ENCODE measurements around the gene PEX14.

The PEX14 gene

DNA sequence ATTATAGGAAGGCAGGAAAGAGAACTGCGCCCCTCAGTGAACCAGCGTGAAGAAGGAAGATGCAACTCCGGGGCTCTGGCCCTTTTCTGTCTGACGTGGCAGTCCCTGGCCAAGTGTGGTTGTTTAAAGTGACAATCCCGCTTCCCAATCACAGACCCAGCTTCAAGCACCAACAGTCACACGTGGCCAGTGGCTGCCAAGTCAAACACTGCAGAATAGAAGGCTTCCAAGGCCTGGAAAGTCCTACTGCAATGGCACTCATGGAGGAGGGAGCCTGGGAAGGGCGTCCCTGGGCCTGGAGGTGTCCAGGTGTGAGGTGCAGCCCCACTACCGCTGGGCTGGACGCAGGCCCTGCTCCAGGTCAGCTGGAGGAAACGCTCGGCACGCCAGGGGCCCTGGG, 177.9 kb downstream of the PEX14 start:
- Histone ChIP-seq H2BK12ac (ENCODE audit: low read length in 2 of 2) (no peak overlapping the region), H3K4me1 (ENCODE audit: control insufficient read depth, insufficient read depth, low read depth, low read length) (peaks cover 17% of the 10 kb centered on the region), H2BK5ac (ENCODE audit: low read depth, low read length, poor library complexity, severe bottlenecking) (no peak overlapping the region)

DNA sequence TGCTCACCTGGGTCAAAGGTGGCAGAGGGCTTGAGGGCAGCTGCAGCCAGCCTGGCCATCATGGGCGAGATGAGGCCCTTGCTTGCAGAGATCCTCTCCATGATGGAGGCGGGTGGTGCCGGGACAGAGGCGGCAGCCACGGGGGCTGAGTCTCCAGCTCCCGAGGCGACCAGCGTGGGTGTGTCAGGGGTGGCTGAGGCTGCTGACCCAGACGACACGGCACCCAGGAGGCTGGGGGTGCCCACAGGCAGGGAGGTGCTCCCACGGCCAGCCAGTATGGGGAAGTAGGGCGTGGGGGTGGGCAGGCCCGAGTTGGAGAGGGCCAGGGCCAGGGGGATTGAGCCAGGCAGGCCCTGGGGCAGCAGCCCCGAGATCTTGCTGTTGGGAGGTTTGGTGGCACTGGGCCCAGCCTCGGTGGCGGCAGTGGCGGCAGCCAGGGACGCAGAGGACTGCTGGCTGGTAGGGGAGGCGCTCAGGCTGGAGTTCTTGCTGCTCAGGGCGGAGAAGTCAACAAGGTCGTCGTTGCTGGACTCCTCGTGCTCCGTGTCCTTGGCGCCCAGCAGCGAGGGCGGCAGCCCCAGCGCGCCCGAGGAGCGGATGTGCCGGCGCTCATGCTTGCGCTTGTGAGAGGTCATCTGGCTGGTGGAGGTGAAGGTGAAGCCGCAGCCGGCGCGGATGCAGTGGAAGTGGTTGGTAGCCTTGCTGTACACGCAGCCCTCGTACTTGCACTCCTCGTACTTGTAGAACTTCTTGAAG, 178.8 kb downstream of the PEX14 start:
- Histone ChIP-seq H3K4me1 (ENCODE audit: control insufficient read depth, insufficient read depth, low read depth, low read length) (peaks cover 17% of the 10 kb centered on the region), H3K4me3 (ENCODE audit: insufficient read depth in 1 of 2, low read depth in 1 of 2, low read length in 2 of 2) (peak overlapping the region in 1 of 2 experiments; percentile 4), H3K79me1 (replicated peaks; ENCODE audit: low read length, poor library complexity, severe bottlenecking) (no peaks in the 10 kb centered on the region), H3K36me3 (ENCODE audit: control insufficient read depth in 1 of 2, insufficient read depth in 2 of 2, low read depth in 1 of 2, low read length in 2 of 2) (no peaks in the 10 kb centered on the region), H2AFZ (ENCODE audit: low read depth, low read length) (no peak overlapping the region), H3K27ac (ENCODE audit: low read length, poor library complexity, severe bottlenecking) (no peak overlapping the region), H3K4ac (ENCODE audit: low read depth in 1 of 2, low read length in 2 of 2) (no peak overlapping the region), H4K8ac (ENCODE audit: low read length) (no peak overlapping the region), H2BK12ac (ENCODE audit: low read length in 2 of 2) (no peak overlapping the region), H3K18ac (ENCODE audit: low read depth in 1 of 2, low read length in 2 of 2) (no peak overlapping the region), H3K4me2 (ENCODE audit: low read length, poor library complexity, severe bottlenecking) (no peak overlapping the region), H3K23ac (ENCODE audit: low read length in 2 of 2) (no peak overlapping the region), H2BK120ac (ENCODE audit: low read depth, low read length) (no peak overlapping the region), H3K9me3 (ENCODE audit: control insufficient read depth, low read length) (no peaks in the 10 kb centered on the region), H3K27me3 (ENCODE audit: control insufficient read depth in 1 of 2, insufficient read depth in 1 of 2, low read length in 2 of 2) (peaks cover 5 to 61% of the 10 kb centered on the region in 2 experiments), H4K91ac (ENCODE audit: low read length) (no peak overlapping the region), H2BK5ac (ENCODE audit: low read depth, low read length, poor library complexity, severe bottlenecking) (no peak overlapping the region), H3K9ac (ENCODE audit: low read length) (no peak overlapping the region), H2BK15ac (ENCODE audit: low read depth, poor library complexity, severe bottlenecking) (no peak overlapping the region), H3K14ac (ENCODE audit: low read length in 2 of 2) (no peak overlapping the region), H2AK5ac (ENCODE audit: low read length, severe bottlenecking) (no peak overlapping the region)
- DNase-seq: no peak
- 95% methylated on average over 41 of the region's 41 CpGs for WGBS

More for the DNA sequence above, 177.9 kb downstream of the PEX14 start:
- no peak overlapping the region for H3K4ac ChIP-seq (ENCODE audit: low read depth in 1 of 2, low read length in 2 of 2)
- H3K27me3 ChIP-seq (ENCODE audit: control insufficient read depth in 1 of 2, insufficient read depth in 1 of 2, low read length in 2 of 2): peaks cover 5 to 54% of the 10 kb centered on the region in 2 experiments
- no peak overlapping the region for H3K4me3 ChIP-seq (ENCODE audit: insufficient read depth in 1 of 2, low read depth in 1 of 2, low read length in 2 of 2)
- no peak overlapping the region for H3K18ac ChIP-seq (ENCODE audit: low read depth in 1 of 2, low read length in 2 of 2)
- no peak overlapping the region for H2AK5ac ChIP-seq (ENCODE audit: low read length, severe bottlenecking)
- no peaks in the 10 kb centered on the region for H3K36me3 ChIP-seq (ENCODE audit: control insufficient read depth in 1 of 2, insufficient read depth in 2 of 2, low read depth in 1 of 2, low read length in 2 of 2)
- WGBS: 92% methylated on average over 11 of the region's 12 CpGs
- no peak overlapping the region for H3K27ac ChIP-seq (ENCODE audit: low read length, poor library complexity, severe bottlenecking)
- H4K8ac ChIP-seq (ENCODE audit: low read length): no peak overlapping the region
- no peak overlapping the region for H2BK15ac ChIP-seq (ENCODE audit: low read depth, poor library complexity, severe bottlenecking)
- H3K79me1 ChIP-seq (replicated peaks; ENCODE audit: low read length, poor library complexity, severe bottlenecking): no peaks in the 10 kb centered on the region
- H2BK120ac ChIP-seq (ENCODE audit: low read depth, low read length): no peak overlapping the region
- H3K9me3 ChIP-seq (ENCODE audit: control insufficient read depth, low read length): no peaks in the 10 kb centered on the region
- H3K9ac ChIP-seq (ENCODE audit: low read length): no peak overlapping the region
- no peak for DNase-seq
- no peak overlapping the region for H3K14ac ChIP-seq (ENCODE audit: low read length in 2 of 2)
- H3K23ac ChIP-seq (ENCODE audit: low read length in 2 of 2): no peak overlapping the region
- no peak overlapping the region for H3K4me2 ChIP-seq (ENCODE audit: low read length, poor library complexity, severe bottlenecking)
- no peak overlapping the region for H4K91ac ChIP-seq (ENCODE audit: low read length)
- H2AFZ ChIP-seq (ENCODE audit: low read depth, low read length): no peak overlapping the region

GRCh38 chr1:10655002-10655401, 180.3 kb downstream of the PEX14 start:
- Histone ChIP-seq H3K9ac (ENCODE audit: low read length) (no peak overlapping the region), H3K4me1 (ENCODE audit: control insufficient read depth, insufficient read depth, low read depth, low read length) (peaks cover 10% of the 10 kb centered on the region), H4K8ac (ENCODE audit: low read length) (no peak overlapping the region), H3K4me2 (ENCODE audit: low read length, poor library complexity, severe bottlenecking) (no peak overlapping the region), H3K23ac (ENCODE audit: low read length in 2 of 2) (no peak overlapping the region), H2BK120ac (ENCODE audit: low read depth, low read length) (no peak overlapping the region), H3K36me3 (ENCODE audit: control insufficient read depth in 1 of 2, insufficient read depth in 2 of 2, low read depth in 1 of 2, low read length in 2 of 2) (peaks cover 0 to 6% of the 10 kb centered on the region in 2 experiments), H3K9me3 (ENCODE audit: control insufficient read depth, low read length) (no peaks in the 10 kb centered on the region), H3K4me3 (ENCODE audit: insufficient read depth in 1 of 2, low read depth in 1 of 2, low read length in 2 of 2) (no peak overlapping the region), H2AFZ (ENCODE audit: low read depth, low read length) (no peak overlapping the region), H3K27ac (ENCODE audit: low read length, poor library complexity, severe bottlenecking) (no peak overlapping the region), H2BK12ac (ENCODE audit: low read length in 2 of 2) (no peak overlapping the region), H2AK5ac (ENCODE audit: low read length, severe bottlenecking) (no peak overlapping the region), H3K79me1 (replicated peaks; ENCODE audit: low read length, poor library complexity, severe bottlenecking) (no peaks in the 10 kb centered on the region), H2BK15ac (ENCODE audit: low read depth, poor library complexity, severe bottlenecking) (no peak overlapping the region), H4K91ac (ENCODE audit: low read length) (no peak overlapping the region), H3K14ac (ENCODE audit: low read length in 2 of 2) (no peak overlapping the region), H3K4ac (ENCODE audit: low read depth in 1 of 2, low read length in 2 of 2) (no peak overlapping the region), H3K27me3 (ENCODE audit: control insufficient read depth in 1 of 2, insufficient read depth in 1 of 2, low read length in 2 of 2) (peaks cover 0 to 63% of the 10 kb centered on the region in 2 experiments), H2BK5ac (ENCODE audit: low read depth, low read length, poor library complexity, severe bottlenecking) (no peak overlapping the region), H3K18ac (ENCODE audit: low read depth in 1 of 2, low read length in 2 of 2) (no peak overlapping the region)
- DNase-seq: no peak
- WGBS: 81% methylated on average over 10 of the region's 10 CpGs

GRCh38 chr1:10656431-10656830, 181.7 kb downstream of the PEX14 start:
- H3K9ac ChIP-seq (ENCODE audit: low read length): no peak overlapping the region
- no peak overlapping the region for H2BK120ac ChIP-seq (ENCODE audit: low read depth, low read length)
- no peak for DNase-seq
- WGBS: 88% methylated on average over 15 of the region's 15 CpGs
- H3K23ac ChIP-seq (ENCODE audit: low read length in 2 of 2): no peak overlapping the region
- H4K91ac ChIP-seq (ENCODE audit: low read length): no peak overlapping the region
- H3K4me1 ChIP-seq (ENCODE audit: control insufficient read depth, insufficient read depth, low read depth, low read length): peaks cover 5% of the 10 kb centered on the region
- H3K27ac ChIP-seq (ENCODE audit: low read length, poor library complexity, severe bottlenecking): no peak overlapping the region
- H2BK5ac ChIP-seq (ENCODE audit: low read depth, low read length, poor library complexity, severe bottlenecking): no peak overlapping the region
- H3K18ac ChIP-seq (ENCODE audit: low read depth in 1 of 2, low read length in 2 of 2): no peak overlapping the region
- peaks cover 0 to 59% of the 10 kb centered on the region in 2 experiments for H3K27me3 ChIP-seq (ENCODE audit: control insufficient read depth in 1 of 2, insufficient read depth in 1 of 2, low read length in 2 of 2)
- no peak overlapping the region for H2BK15ac ChIP-seq (ENCODE audit: low read depth, poor library complexity, severe bottlenecking)
- no peak overlapping the region for H3K4ac ChIP-seq (ENCODE audit: low read depth in 1 of 2, low read length in 2 of 2)
- H3K9me3 ChIP-seq (ENCODE audit: control insufficient read depth, low read length): no peaks in the 10 kb centered on the region
- peaks cover 0 to 6% of the 10 kb centered on the region in 2 experiments for H3K36me3 ChIP-seq (ENCODE audit: control insufficient read depth in 1 of 2, insufficient read depth in 2 of 2, low read depth in 1 of 2, low read length in 2 of 2)
- H3K4me2 ChIP-seq (ENCODE audit: low read length, poor library complexity, severe bottlenecking): no peak overlapping the region
- no peak overlapping the region for H2AK5ac ChIP-seq (ENCODE audit: low read length, severe bottlenecking)
- no peak overlapping the region for H3K14ac ChIP-seq (ENCODE audit: low read length in 2 of 2)
- H3K4me3 ChIP-seq (ENCODE audit: insufficient read depth in 1 of 2, low read depth in 1 of 2, low read length in 2 of 2): no peak overlapping the region
- H2AFZ ChIP-seq (ENCODE audit: low read depth, low read length): no peak overlapping the region
- no peaks in the 10 kb centered on the region for H3K79me1 ChIP-seq (replicated peaks; ENCODE audit: low read length, poor library complexity, severe bottlenecking)
- H4K8ac ChIP-seq (ENCODE audit: low read length): no peak overlapping the region
- H2BK12ac ChIP-seq (ENCODE audit: low read length in 2 of 2): no peak overlapping the region

Data from mesenchymal stem cell (in vitro differentiated cells and primary cell).